ENCODE measurements around the gene ZNF212.
A peak's percentile ranks its signal among the peaks of the same experiment; 100 is the strongest.
"Not testable (repeated sequence)": the region's sequence is repeated elsewhere in the genome, so short reads cannot be mapped to it uniquely, and the experiment has no call there.

ZNF212 gene

GRCh38 chr7:149209518-149210269 lies 29.8 kb upstream of the ZNF212 start:
- Mint-ChIP-seq H3K36me3 (ENCODE audit: low read depth) (peaks cover 94% of the 10 kb centered on the region), H3K9me3 (no peaks in the 10 kb centered on the region), H3K27me3 (no peaks in the 10 kb centered on the region), H3K4me3 (peak overlapping the region; percentile 58), H3K27ac (peak overlapping the region; percentile 99), H3K4me1 (ENCODE audit: low read depth) (peaks cover 36% of the 10 kb centered on the region)
- DNase-seq = peak; percentile 86

DNA sequence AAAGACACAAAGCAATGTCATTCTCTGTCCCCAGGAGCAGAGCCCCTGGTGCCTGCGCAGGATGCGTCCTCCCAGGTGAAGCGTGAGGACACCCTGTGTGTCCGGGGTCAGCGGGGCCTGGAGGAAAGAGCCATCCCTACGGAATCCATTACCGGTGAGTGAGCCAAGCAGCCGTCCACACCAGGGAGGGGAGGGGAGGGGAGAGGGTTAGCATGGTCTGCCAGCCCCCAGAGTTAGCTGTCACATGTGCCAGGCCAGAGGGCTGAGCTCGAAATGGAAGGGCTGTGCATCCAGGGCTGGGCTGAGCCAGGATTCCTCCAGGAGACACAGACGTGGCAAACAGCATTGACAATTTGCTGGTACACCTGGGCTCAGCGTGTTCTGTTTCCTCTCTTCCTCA lies 28.9 kb upstream of the ZNF212 start:
- no peaks in the 10 kb centered on the region for H3K9me3 Mint-ChIP-seq
- no peak for DNase-seq
- no peaks in the 10 kb centered on the region for H3K27me3 Mint-ChIP-seq
- H3K36me3 Mint-ChIP-seq (ENCODE audit: low read depth) = peaks cover 99% of the 10 kb centered on the region
- H3K27ac Mint-ChIP-seq = peak overlapping the region; percentile 99
- H3K4me1 Mint-ChIP-seq (ENCODE audit: low read depth) = peaks cover 36% of the 10 kb centered on the region
- peak overlapping the region; percentile 58 for H3K4me3 Mint-ChIP-seq

DNA sequence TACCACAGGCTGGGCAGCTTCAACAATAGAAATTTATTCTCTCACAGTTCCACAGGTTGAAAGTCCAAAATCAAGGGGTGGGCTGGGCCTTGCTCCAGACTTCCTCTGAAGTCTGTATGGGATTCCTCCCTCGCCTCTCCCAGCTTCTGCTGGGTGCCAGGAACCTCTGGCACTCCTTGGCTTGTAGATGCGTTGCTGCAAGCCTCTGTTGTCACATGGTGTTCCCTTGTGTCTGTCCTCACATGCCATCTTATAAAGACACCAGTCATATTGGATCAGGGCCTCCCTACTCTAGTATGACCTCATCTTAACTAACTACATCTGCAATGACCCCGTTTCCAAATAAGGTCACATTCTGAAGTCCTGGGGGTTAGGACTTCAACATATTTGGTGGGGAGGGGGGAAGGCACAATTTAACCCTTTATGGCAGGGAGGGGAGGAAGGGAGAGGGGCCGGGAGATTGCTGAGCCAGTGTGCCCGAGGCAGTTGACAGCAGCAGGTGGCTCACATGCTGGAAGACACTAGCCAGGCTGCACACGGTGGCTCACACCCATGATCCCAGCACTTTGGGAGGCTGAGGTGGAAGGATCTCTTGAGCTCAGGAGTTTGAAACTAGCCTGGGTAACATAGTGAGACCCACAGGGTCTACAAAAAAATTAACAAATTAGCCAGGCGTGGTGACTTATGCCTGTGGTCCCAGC lies 25.3 kb upstream of the ZNF212 start:
- H3K36me3 Mint-ChIP-seq (ENCODE audit: low read depth) = peaks cover 99% of the 10 kb centered on the region
- H3K27ac Mint-ChIP-seq = peak overlapping the region; percentile 68
- no peak overlapping the region for H3K4me3 Mint-ChIP-seq
- peaks cover 34% of the 10 kb centered on the region for H3K4me1 Mint-ChIP-seq (ENCODE audit: low read depth)
- no peaks in the 10 kb centered on the region for H3K27me3 Mint-ChIP-seq
- no peaks in the 10 kb centered on the region for H3K9me3 Mint-ChIP-seq
- no peak for DNase-seq

DNA sequence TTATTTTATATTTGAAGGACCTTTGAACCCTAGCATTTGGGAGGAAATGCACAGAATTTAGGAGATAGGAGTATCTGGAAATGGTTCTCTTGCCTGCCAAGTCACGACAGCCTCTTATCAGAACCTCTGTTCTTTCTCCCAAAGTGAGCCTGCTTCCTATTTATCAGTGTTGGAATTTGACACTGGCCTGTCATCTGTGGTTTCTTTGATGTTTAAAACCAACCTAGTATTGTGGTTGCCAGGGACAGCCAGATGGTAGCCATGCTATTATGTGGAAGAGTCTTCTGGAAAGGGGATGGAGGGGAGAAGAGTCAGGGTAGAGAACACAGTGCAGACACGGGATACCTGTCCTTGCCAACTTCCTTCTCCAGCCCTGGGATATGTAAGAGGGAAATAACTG lies 23.0 kb upstream of the ZNF212 start:
- no peak for DNase-seq
- Mint-ChIP-seq H3K27ac (no peak overlapping the region), H3K27me3 (no peaks in the 10 kb centered on the region), H3K4me1 (ENCODE audit: low read depth) (peaks cover 14% of the 10 kb centered on the region), H3K4me3 (no peak overlapping the region), H3K36me3 (ENCODE audit: low read depth) (peaks cover 96% of the 10 kb centered on the region), H3K9me3 (no peaks in the 10 kb centered on the region)

DNA sequence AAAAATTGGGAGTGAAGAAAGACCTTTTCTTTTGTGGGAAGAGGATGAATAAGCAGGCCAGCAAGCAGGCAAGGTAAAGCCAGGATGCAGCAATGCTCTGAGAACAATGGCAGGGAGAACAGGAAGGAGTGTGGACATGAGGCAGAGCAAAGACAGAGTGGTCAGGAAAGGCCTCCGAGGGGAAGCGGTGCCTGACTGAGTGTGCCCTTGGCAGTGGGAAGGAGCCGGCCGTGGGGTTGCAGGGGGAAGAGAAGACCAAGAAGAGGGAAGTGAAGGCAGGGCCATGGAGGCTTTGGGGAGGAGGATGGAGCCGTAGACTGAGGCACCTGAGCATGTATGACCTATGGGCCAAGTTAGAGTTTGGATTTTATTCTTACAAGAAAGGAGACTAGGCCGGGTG lies 21.9 kb upstream of the ZNF212 start:
- Mint-ChIP-seq H3K27me3 (no peaks in the 10 kb centered on the region), H3K4me1 (ENCODE audit: low read depth) (peaks cover 11% of the 10 kb centered on the region), H3K4me3 (no peak overlapping the region), H3K36me3 (ENCODE audit: low read depth) (peaks cover 95% of the 10 kb centered on the region), H3K27ac (peak overlapping the region; percentile 58), H3K9me3 (no peaks in the 10 kb centered on the region)
- DNase-seq = no peak

DNA sequence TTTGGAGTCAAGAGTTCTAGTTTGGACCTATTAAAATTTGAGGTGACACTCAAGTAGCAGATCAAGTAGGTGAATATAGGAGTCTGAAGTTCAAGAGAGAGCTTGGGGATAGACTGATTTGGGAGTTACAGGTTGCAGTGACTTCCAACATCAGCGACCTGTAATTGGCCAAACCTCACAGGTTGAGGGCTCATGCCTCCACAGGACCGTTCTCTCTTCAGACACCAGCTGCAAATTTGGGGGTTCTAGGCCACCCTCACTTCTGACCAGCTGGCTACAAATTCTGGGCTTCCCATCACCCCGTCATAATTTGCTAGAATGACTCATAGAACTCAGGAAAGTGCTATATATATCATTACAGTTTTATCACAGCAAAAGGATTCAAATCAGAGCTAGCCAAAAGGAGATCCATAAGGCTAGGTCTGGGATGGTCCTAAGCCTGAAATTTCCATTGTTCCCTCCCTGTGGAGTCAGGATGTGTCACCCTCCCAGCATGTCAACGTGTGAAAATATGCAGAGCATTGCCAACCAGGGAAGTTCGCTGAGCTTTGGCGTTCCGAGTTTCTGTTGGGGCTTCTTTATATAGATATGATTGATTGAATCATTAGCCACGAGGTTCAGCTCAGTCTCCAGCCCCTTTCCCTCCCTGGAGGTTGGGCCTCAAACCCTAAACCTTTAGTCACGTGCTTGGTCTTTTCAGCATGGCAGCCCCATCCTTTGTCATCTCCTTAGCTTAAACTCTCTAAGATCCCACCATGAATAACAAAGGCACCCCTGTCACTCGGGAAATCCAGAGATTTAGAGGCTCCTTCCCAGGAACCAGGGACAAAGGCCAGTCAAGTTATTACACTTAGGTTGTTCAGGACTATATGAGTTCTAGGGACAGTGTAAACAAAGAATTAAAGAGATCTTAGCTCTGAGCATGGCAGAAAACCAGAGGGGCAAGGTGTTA lies 20.7 kb upstream of the ZNF212 start:
- Mint-ChIP-seq H3K27ac (peak overlapping the region; percentile 61), H3K4me3 (no peak overlapping the region)

DNA sequence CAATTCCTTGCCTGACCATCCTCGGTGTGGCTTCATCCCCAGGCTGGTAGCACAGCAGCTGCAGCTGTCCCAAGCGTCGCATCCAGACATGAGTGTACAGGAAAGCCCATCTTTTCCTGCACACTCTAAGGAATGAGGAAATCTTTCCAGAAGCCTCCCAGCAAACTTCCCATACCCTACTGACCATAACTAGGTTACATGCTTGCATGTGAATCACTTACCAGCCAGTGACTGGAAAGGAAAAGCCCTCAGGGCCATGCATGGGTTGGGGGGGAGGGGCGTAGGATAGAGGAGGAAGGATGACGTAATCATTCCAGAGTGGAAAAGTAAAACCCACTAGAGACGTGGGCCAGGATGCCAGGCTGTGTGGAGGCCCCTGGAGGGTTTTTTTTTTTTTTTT lies 18.9 kb upstream of the ZNF212 start:
- H3K27me3 Mint-ChIP-seq = no peaks in the 10 kb centered on the region
- no peak overlapping the region for H3K4me3 Mint-ChIP-seq
- peaks cover 89% of the 10 kb centered on the region for H3K36me3 Mint-ChIP-seq (ENCODE audit: low read depth)
- peaks cover 11% of the 10 kb centered on the region for H3K4me1 Mint-ChIP-seq (ENCODE audit: low read depth)
- no peak for DNase-seq
- H3K27ac Mint-ChIP-seq = no peak overlapping the region
- no peaks in the 10 kb centered on the region for H3K9me3 Mint-ChIP-seq

More for the DNA sequence above, 20.7 kb upstream of the ZNF212 start:
- H3K36me3 Mint-ChIP-seq (ENCODE audit: low read depth) = peaks cover 93% of the 10 kb centered on the region
- H3K9me3 Mint-ChIP-seq = no peaks in the 10 kb centered on the region
- no peaks in the 10 kb centered on the region for H3K27me3 Mint-ChIP-seq
- no peak for DNase-seq
- peaks cover 11% of the 10 kb centered on the region for H3K4me1 Mint-ChIP-seq (ENCODE audit: low read depth)

GRCh38 chr7:149223176-149223575 lies 16.3 kb upstream of the ZNF212 start:
- no peaks in the 10 kb centered on the region for H3K27me3 Mint-ChIP-seq
- no peak overlapping the region for H3K27ac Mint-ChIP-seq
- no peak for DNase-seq
- H3K36me3 Mint-ChIP-seq (ENCODE audit: low read depth) = peaks cover 71% of the 10 kb centered on the region
- no peak overlapping the region for H3K4me3 Mint-ChIP-seq
- no peaks in the 10 kb centered on the region for H3K9me3 Mint-ChIP-seq
- peaks cover 4% of the 10 kb centered on the region for H3K4me1 Mint-ChIP-seq (ENCODE audit: low read depth)

GRCh38 chr7:149223761-149224160 lies 15.7 kb upstream of the ZNF212 start:
- H3K4me3 Mint-ChIP-seq = no peak overlapping the region
- no peaks in the 10 kb centered on the region for H3K27me3 Mint-ChIP-seq
- H3K27ac Mint-ChIP-seq = no peak overlapping the region
- no peak for DNase-seq
- H3K36me3 Mint-ChIP-seq (ENCODE audit: low read depth) = peaks cover 65% of the 10 kb centered on the region
- H3K9me3 Mint-ChIP-seq = no peaks in the 10 kb centered on the region
- no peaks in the 10 kb centered on the region for H3K4me1 Mint-ChIP-seq (ENCODE audit: low read depth)

GRCh38 chr7:149224352-149224751 lies 15.1 kb upstream of the ZNF212 start:
- peaks cover 59% of the 10 kb centered on the region for H3K36me3 Mint-ChIP-seq (ENCODE audit: low read depth)

GRCh38 chr7:149225106-149225505 lies 14.3 kb upstream of the ZNF212 start:
- no peak overlapping the region for H3K27ac Mint-ChIP-seq
- H3K36me3 Mint-ChIP-seq (ENCODE audit: low read depth) = peaks cover 51% of the 10 kb centered on the region
- peaks cover 2% of the 10 kb centered on the region for H3K4me1 Mint-ChIP-seq (ENCODE audit: low read depth)
- no peak for DNase-seq
- no peaks in the 10 kb centered on the region for H3K9me3 Mint-ChIP-seq
- H3K27me3 Mint-ChIP-seq = peaks cover 2% of the 10 kb centered on the region
- H3K4me3 Mint-ChIP-seq = no peak overlapping the region

More at GRCh38 chr7:149224352-149224751, 15.1 kb upstream of the ZNF212 start:
- Mint-ChIP-seq H3K4me3 (no peak overlapping the region), H3K27ac (no peak overlapping the region), H3K9me3 (no peaks in the 10 kb centered on the region), H3K27me3 (no peaks in the 10 kb centered on the region), H3K4me1 (ENCODE audit: low read depth) (peaks cover under 1% of the 10 kb centered on the region)
- no peak for DNase-seq

DNA sequence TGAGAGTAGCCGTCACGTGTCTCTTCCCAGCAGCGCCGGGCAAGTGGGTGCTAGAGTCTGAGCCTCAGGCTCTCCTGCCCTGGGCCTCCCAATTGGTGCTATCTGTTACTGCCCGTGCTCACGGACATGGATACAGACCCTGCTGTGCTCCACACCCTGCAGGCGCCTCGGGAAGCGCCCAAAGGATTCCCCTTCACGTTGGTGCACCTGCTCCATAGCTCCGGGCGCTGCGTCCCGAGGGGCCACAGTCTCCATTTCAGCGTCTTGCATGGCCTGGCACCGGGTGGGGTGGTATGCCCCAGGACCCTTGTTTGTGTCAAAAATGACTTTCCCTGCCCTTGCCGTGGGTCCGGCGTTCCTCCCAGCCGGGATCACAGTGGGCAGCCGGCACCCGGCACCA lies 13.8 kb upstream of the ZNF212 start:
- no peaks in the 10 kb centered on the region for H3K9me3 Mint-ChIP-seq
- peaks cover 2% of the 10 kb centered on the region for H3K27me3 Mint-ChIP-seq
- no peak for DNase-seq
- peaks cover 47% of the 10 kb centered on the region for H3K36me3 Mint-ChIP-seq (ENCODE audit: low read depth)
- H3K27ac Mint-ChIP-seq = no peak overlapping the region
- peaks cover 2% of the 10 kb centered on the region for H3K4me1 Mint-ChIP-seq (ENCODE audit: low read depth)
- no peak overlapping the region for H3K4me3 Mint-ChIP-seq

GRCh38 chr7:149226366-149226765 lies 13.1 kb upstream of the ZNF212 start:
- not testable (repeated sequence) for DNase-seq; H3K27me3 Mint-ChIP-seq; H3K27ac Mint-ChIP-seq; H3K4me3 Mint-ChIP-seq; H3K9me3 Mint-ChIP-seq; H3K4me1 Mint-ChIP-seq (ENCODE audit: low read depth)
- H3K36me3 Mint-ChIP-seq (ENCODE audit: low read depth) = peaks cover 41% of the 10 kb centered on the region

DNA sequence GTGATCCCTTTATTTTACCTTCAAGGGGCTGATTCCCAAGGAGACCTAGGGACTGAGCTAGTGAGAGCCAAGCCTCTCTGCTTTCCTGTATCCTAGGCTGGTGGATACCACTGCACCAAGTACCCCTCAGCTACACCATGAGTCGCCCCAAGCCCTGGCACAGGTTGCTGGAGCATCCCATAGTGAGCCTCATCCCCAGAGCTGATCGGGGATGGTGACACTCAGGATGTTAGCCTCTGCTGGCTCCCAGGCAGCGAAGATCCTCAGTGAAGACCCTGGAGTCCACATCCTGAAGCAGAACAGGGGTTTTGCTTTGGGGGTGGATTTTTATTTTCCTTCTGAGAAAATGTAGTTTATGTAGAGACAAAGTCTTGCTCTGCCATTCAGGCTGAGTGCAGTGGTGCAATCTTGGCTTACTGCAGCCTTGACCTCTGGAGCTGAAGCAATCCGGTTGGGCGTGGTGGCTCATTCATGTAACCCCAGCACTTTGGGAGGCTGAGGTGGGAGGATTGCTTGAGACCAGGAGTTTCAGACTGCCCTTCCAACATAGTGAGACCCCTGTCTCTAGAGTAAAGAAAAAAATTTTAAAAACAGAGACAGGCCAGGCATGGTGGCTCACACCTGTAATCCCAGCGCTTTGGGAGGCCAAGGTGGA lies 12.5 kb upstream of the ZNF212 start:
- Mint-ChIP-seq H3K27me3 (peaks cover 4% of the 10 kb centered on the region), H3K27ac (no peak overlapping the region)

More for the DNA sequence above, 12.5 kb upstream of the ZNF212 start:
- H3K4me1 Mint-ChIP-seq (ENCODE audit: low read depth) = peaks cover 2% of the 10 kb centered on the region
- peaks cover 36% of the 10 kb centered on the region for H3K36me3 Mint-ChIP-seq (ENCODE audit: low read depth)
- no peak overlapping the region for H3K4me3 Mint-ChIP-seq
- no peaks in the 10 kb centered on the region for H3K9me3 Mint-ChIP-seq
- no peak for DNase-seq

Measured in activated T-cell treated with anti-CD3 and anti-CD28 coated beads, Interleukin-2, amount 50 U/mL, for 24 hours (primary cell).